H1 (cell line): Measurements from ENCODE around the gene TRPT1. TPM values are rescaled to one million over a fixed set of nuclear protein-coding genes. Genes with fewer than 3 reads are reported as not detected.

Source experiments
- CTCF ChIA-PET: fragments of 300-600 bp; sonication (Branson Sonifier 250); formaldehyde crosslinking; loops from one replicate; lab custom pipeline; 2021; ENCODE audit not compliant: partially characterized antibody; lab: Charles Lee
- POLR2A ChIA-PET: fragments of 300-600 bp; sonication (Branson Sonifier 250); formaldehyde crosslinking; loops from one replicate; lab custom pipeline; 2021; ENCODE audit warnings: inconsistent platforms; ENCODE audit not compliant: partially characterized antibody; lab: Charles Lee
- DNase-seq, 2 experiments: peaks; one replicate each; pipeline versions ENCODE4 v3.0.0 to v3.0.0-alpha.2; 2010 to 2022; ENCODE audit warnings: low spot score in 2 of 2, low read depth in 1 of 2, mixed read lengths in 1 of 2
- FAIRE-seq: peaks from 2 replicates; lab custom pipeline; 2011; peaks lifted over from hg19 to GRCh38; lab: Jason Lieb, UNC
- H2AFZ ChIP-seq: 2 replicates; pipeline ENCODE4 v1.8.1; 2012; ENCODE audit warnings: low read length, inconsistent platforms
- H2AK5ac ChIP-seq: 2 replicates; pipeline ENCODE4 v1.6.1; 2013; ENCODE audit warnings: low read depth, low read length
- H2BK120ac ChIP-seq: replicated peaks from 2 replicates; pipeline ENCODE3; 2013; ENCODE audit warnings: low read depth, low read length, inconsistent platforms
- H2BK12ac ChIP-seq: 2 replicates; pipeline ENCODE4 v1.6.1; 2013; ENCODE audit warnings: low read depth, low read length
- H2BK15ac ChIP-seq: 2 replicates; pipeline ENCODE4 v1.6.1; 2013; ENCODE audit warnings: low read length
- H2BK20ac ChIP-seq: 2 replicates; pipeline ENCODE4 v1.6.1; 2013; ENCODE audit warnings: low read length
- H2BK5ac ChIP-seq: 2 replicates; pipeline ENCODE4 v1.6.1; 2013; ENCODE audit warnings: low read depth, low read length
- H3K14ac ChIP-seq: 2 replicates; pipeline ENCODE4 v1.6.1; 2013; ENCODE audit warnings: inconsistent platforms; ENCODE audit not compliant: insufficient read length
- H3K18ac ChIP-seq: 2 replicates; pipeline ENCODE4 v1.6.1; 2013; ENCODE audit warnings: low read length; ENCODE audit errors: extremely low read depth
- H3K23ac ChIP-seq: 2 replicates; pipeline ENCODE4 v1.6.1; 2013; ENCODE audit warnings: inconsistent platforms; ENCODE audit not compliant: insufficient read length
- H3K23me2 ChIP-seq: 2 replicates; pipeline ENCODE4 v1.6.1; 2013; ENCODE audit warnings: low read depth, low read length
- H3K27ac ChIP-seq: 2 replicates; pipeline ENCODE4 v1.6.1; 2011; ENCODE audit warnings: low read depth, low read length, inconsistent platforms
- H3K27me3 ChIP-seq, 4 experiments: replicated peaks in 1 of 4; 1 replicate in 1 of 4; 2 replicates in 3 of 4; pipeline versions ENCODE4 v1.6.1 to v1.8.1; 2011 to 2013; ENCODE audit warnings: low read length in 3 of 4, mild to moderate bottlenecking in 3 of 4, inconsistent platforms in 2 of 4, mixed read lengths in 2 of 4, moderate library complexity in 1 of 4; ENCODE audit not compliant: control insufficient read depth in 3 of 4, insufficient read depth in 3 of 4; ENCODE audit errors: extremely low read depth in 1 of 4
- H3K36me3 ChIP-seq, 4 experiments: 2 replicates each; pipeline versions ENCODE4 v1.6.1 to v1.8.1; 2011 to 2013; ENCODE audit warnings: mild to moderate bottlenecking in 4 of 4, low read length in 3 of 4, moderate library complexity in 2 of 4, control low read depth in 1 of 4, inconsistent platforms in 1 of 4; ENCODE audit not compliant: insufficient read depth in 4 of 4, control insufficient read depth in 2 of 4
- H3K4ac ChIP-seq: replicated peaks from 2 replicates; pipeline ENCODE3; 2013; ENCODE audit warnings: low read length, low read depth, mixed read lengths, inconsistent platforms; ENCODE audit not compliant: insufficient read length
- H3K4me1 ChIP-seq, 4 experiments: replicated peaks in 1 of 4; 1 replicate in 1 of 4; 2 replicates in 3 of 4; pipeline versions ENCODE4 v1.6.1 to v1.8.1; 2011 to 2013; ENCODE audit warnings: low read length in 3 of 4, inconsistent platforms in 2 of 4, mixed read lengths in 1 of 4; ENCODE audit not compliant: insufficient read depth in 4 of 4, control insufficient read depth in 3 of 4
- H3K4me2 ChIP-seq, 2 experiments: 2 replicates each; pipeline versions ENCODE4 v1.6.1 to v1.8.1; 2011 to 2013; ENCODE audit warnings: low read depth in 2 of 2, low read length in 2 of 2, control low read depth in 1 of 2, inconsistent platforms in 1 of 2, mild to moderate bottlenecking in 1 of 2; ENCODE audit not compliant: insufficient read depth in 1 of 2
- H3K4me3 ChIP-seq, 4 experiments: fragments of 200-600, 300-600 bp in 1 of 4; sonication (generic), shearing (Covaris generic), sonication (Bioruptor Twin) in 1 of 4; 2 replicates each; pipeline versions ENCODE4 v1.5.1 to v1.8.1; 2011 to 2016; ENCODE audit warnings: low read length in 4 of 4, low read depth in 3 of 4, control low read depth in 2 of 4, inconsistent platforms in 2 of 4, mild to moderate bottlenecking in 2 of 4, mixed read lengths in 1 of 4, moderate library complexity in 1 of 4; ENCODE audit not compliant: insufficient read depth in 2 of 4; ENCODE audit errors: extremely low read depth in 1 of 4
- H3K56ac ChIP-seq: replicated peaks from 2 replicates; pipeline ENCODE3; 2013; ENCODE audit warnings: low read depth, mild to moderate bottlenecking, mixed read lengths, low read length, inconsistent platforms; ENCODE audit not compliant: insufficient read length
- H3K79me1 ChIP-seq: 2 replicates; pipeline ENCODE4 v1.6.1; 2013; ENCODE audit warnings: low read depth, low read length, control low read depth
- H3K79me2 ChIP-seq, 2 experiments: 2 replicates each; pipeline versions ENCODE4 v1.6.1 to v1.8.1; 2012 to 2013; ENCODE audit warnings: low read length in 2 of 2, mild to moderate bottlenecking in 2 of 2, inconsistent platforms in 1 of 2; ENCODE audit not compliant: insufficient read depth in 2 of 2, control insufficient read depth in 1 of 2
- H3K9ac ChIP-seq, 4 experiments: replicated peaks in 1 of 4; 1 replicate in 1 of 4; 2 replicates in 3 of 4; pipeline versions ENCODE4 v1.6.1 to v1.8.1; 2011 to 2013; ENCODE audit warnings: low read depth in 3 of 4, low read length in 3 of 4, control low read depth in 2 of 4, mild to moderate bottlenecking in 2 of 4, moderate library complexity in 2 of 4, inconsistent platforms in 1 of 4; ENCODE audit errors: extremely low read depth in 1 of 4
- H3K9me3 ChIP-seq, 2 experiments: 2 replicates each; pipeline versions ENCODE4 v1.6.1 to v1.8.1; 2012 to 2013; ENCODE audit warnings: mild to moderate bottlenecking in 2 of 2, moderate library complexity in 2 of 2, control low read depth in 1 of 2, inconsistent platforms in 1 of 2, low read depth in 1 of 2, low read length in 1 of 2, mixed read lengths in 1 of 2; ENCODE audit not compliant: insufficient read depth in 2 of 2
- H4K20me1 ChIP-seq, 2 experiments: replicated peaks in 1 of 2; 2 replicates each; pipeline versions ENCODE3 to v1.8.1; 2011 to 2013; ENCODE audit warnings: inconsistent platforms in 2 of 2, low read length in 2 of 2, mild to moderate bottlenecking in 1 of 2; ENCODE audit not compliant: insufficient read depth in 2 of 2, control insufficient read depth in 1 of 2
- H4K5ac ChIP-seq: 2 replicates; pipeline ENCODE4 v1.6.1; 2013; ENCODE audit warnings: low read length, low read depth, mixed read lengths, inconsistent platforms; ENCODE audit not compliant: insufficient read length
- H4K8ac ChIP-seq: 2 replicates; pipeline ENCODE4 v1.8.0; 2013; ENCODE audit warnings: mild to moderate bottlenecking, moderate library complexity, low read length, inconsistent platforms; ENCODE audit not compliant: insufficient read depth; ENCODE audit errors: extremely low read depth
- H4K91ac ChIP-seq: replicated peaks from 2 replicates; pipeline ENCODE3; 2013; ENCODE audit warnings: low read length, mixed read lengths, inconsistent platforms; ENCODE audit not compliant: insufficient read length
- ATF2 ChIP-seq: IDR thresholded peaks from 2 replicates; pipeline ENCODE4 v1.6.1; 2012; ENCODE audit warnings: low read length, inconsistent platforms
- CHD1 ChIP-seq: IDR thresholded peaks from 2 replicates; pipeline ENCODE4 v1.6.1; 2012; ENCODE audit warnings: low read depth, low read length, improper control_type of control experiment
- E2F6 ChIP-seq: IDR thresholded peaks from 2 replicates; pipeline ENCODE4 v1.6.1; 2012; ENCODE audit warnings: inconsistent platforms
- GABPA ChIP-seq: IDR thresholded peaks from 2 replicates; pipeline ENCODE4 v1.6.1; 2011; ENCODE audit warnings: mild to moderate bottlenecking, low read length, moderate library complexity, borderline replicate concordance; ENCODE audit not compliant: insufficient read depth
- RFX5 ChIP-seq: IDR thresholded peaks from 2 replicates; pipeline ENCODE4 v1.6.1; 2011; ENCODE audit warnings: low read depth, low read length, improper control_type of control experiment, borderline replicate concordance
- RXRA ChIP-seq: IDR thresholded peaks from 2 replicates; pipeline ENCODE4 v1.6.1; 2011; ENCODE audit warnings: low read depth, mild to moderate bottlenecking, low read length, moderate library complexity; ENCODE audit not compliant: insufficient read depth
- SP4 ChIP-seq: IDR thresholded peaks from 2 replicates; pipeline ENCODE4 v1.6.1; 2012; ENCODE audit warnings: low read length, inconsistent platforms
- WGBS, 2 experiments: shearing (Covaris generic) in 1 of 2; methylation state at CpG; one replicate each; pipeline versions ENCODE4 v1.1.6 to v1.1.7; 2013 to 2015; ENCODE audit warnings: low lambda C conversion rate in 2 of 2, mixed read lengths in 2 of 2, inconsistent platforms in 1 of 2, low coverage in 1 of 2, missing lambda C conversion rate in 1 of 2; ENCODE audit not compliant: insufficient replicate concordance in 2 of 2, insufficient coverage in 1 of 2, insufficient read length in 1 of 2; ENCODE audit errors: extremely low coverage in 1 of 2, missing lambda C conversion rate in 1 of 2; 5-methylcytosine and 5-hydroxymethylcytosine counted together
- polyA plus RNA-seq, 7 experiments: library from polyadenylated mRNA; depleted of rRNA in 3 of 7; stranded (reverse) in 5 of 7; unstranded in 2 of 7; fragments of >200 nt in 5 of 7; fragments of 200-250 nt in 2 of 7; gene quantifications; 1 replicate in 5 of 7; 2 replicates in 1 of 7; 4 replicates in 1 of 7; pipeline versions ENCODE4 v1.2.1 to v1.2.3, GENCODE V29; 2011 to 2013; ENCODE audit warnings: missing spikeins in 2 of 7, mixed read lengths in 2 of 7
- total RNA-seq: library from RNA; stranded (reverse); fragmentation: NEBNext Ultra II Directional; extraction: Animal tissue kit (Norgen Biotek cat#: 25700); gene quantifications from 2 replicates; pipeline ENCODE4 v1.2.1, GENCODE V29; 2021

The TRPT1 gene
- total and polyA plus RNA-seq, 2 of the 8 experiments (the other 6 are each of a cell fraction or from before 2014, with no cell fraction given): 34.5 to 74.6 TPM

- ChIA-PET POLR2A (interaction anchor here (0.6 to 1.8 kb wide), 5 partner anchors 17 to 42 kb away, joined by 3 to 6 read pairs (median 3); partner anchors contain the start of genes PRDX5 and TRMT112), CTCF (interaction anchor here (0.6 to 13.7 kb wide), 7 partner anchors 12 to 90 kb away, joined by 3 to 168 read pairs (median 5); partner anchors contain the start of genes CATSPERZ, ESRRA and PLCB3)
- Histone ChIP-seq H3K4me3 (no peak overlapping the region), H3K23me2 (0 out of 2 replicates have a peak, but pooled peaks cover 2% of the 10 kb centered on the region), H3K36me3 (no peaks in the 10 kb centered on the region; a peak in 1 of 8 replicates), H3K9ac (no peak overlapping the region), H2AFZ (no peak overlapping the region), H2BK5ac (peak overlapping the region; percentile 35; the same call in 1 of the 2 replicates), H2BK20ac (no peak overlapping the region), H3K14ac (no peak overlapping the region), H4K20me1 (no peaks in the 10 kb centered on the region), H2BK12ac (no peak overlapping the region), H3K18ac (no peak overlapping the region), H3K79me1 (no peaks in the 10 kb centered on the region; the same call in 1 of the 2 replicates), H4K8ac (no peak overlapping the region), H3K9me3 (no peaks in the 10 kb centered on the region), H2BK15ac (no peak overlapping the region), H3K4me1 (peaks cover 0 to 5% (median 2%) of the 10 kb centered on the region in 4 experiments; a peak in 1 of 7 replicates), H3K27me3 (no peaks in the 10 kb centered on the region), H4K5ac (no peak overlapping the region), H2AK5ac (no peak overlapping the region), H3K56ac (no peak overlapping the region), H2BK120ac (no peak overlapping the region), H3K4me2 (no peak overlapping the region), H4K91ac (no peak overlapping the region), H3K27ac (no peak overlapping the region), H3K79me2 (0 out of 4 replicates have a peak, but pooled peaks cover 0 to 4% of the 10 kb centered on the region in 2 experiments), H3K23ac (no peak overlapping the region), H3K4ac (no peak overlapping the region)
- DNase-seq (no peak), FAIRE-seq (no peak)
- TF ChIP-seq SP4 (no peak), E2F6 (no peak), ATF2 (no peak), RFX5 (no peak), CHD1 (no peak), GABPA (no peak), RXRA (no peak)
- WGBS, 2 experiments: 80% methylated on average over 15 of the region's 15 CpGs; no CpG with 5 or more reads in 1 of the 2 experiments
These were observed 49.2 kb upstream of the TRPT1 start for GRCh38 chr11:64275031-64275800.
